GM19351 (cell line): ENCODE measurements around the gene TPSD1.
A peak's percentile ranks its signal among the peaks of the same experiment; 100 is the strongest.
"Not testable (repeated sequence)": the region's sequence is repeated elsewhere in the genome, so short reads cannot be mapped to it uniquely, and the experiment has no call there.

Experiments used
- ATAC-seq: cut with Tn5 transposase; IDR thresholded peaks from one replicate; pipeline ENCODE4 v1.9.1; 2021; ENCODE audit warnings: mild to moderate bottlenecking, moderate library complexity; ENCODE audit not compliant: unreplicated experiment

The TPSD1 gene

DNA sequence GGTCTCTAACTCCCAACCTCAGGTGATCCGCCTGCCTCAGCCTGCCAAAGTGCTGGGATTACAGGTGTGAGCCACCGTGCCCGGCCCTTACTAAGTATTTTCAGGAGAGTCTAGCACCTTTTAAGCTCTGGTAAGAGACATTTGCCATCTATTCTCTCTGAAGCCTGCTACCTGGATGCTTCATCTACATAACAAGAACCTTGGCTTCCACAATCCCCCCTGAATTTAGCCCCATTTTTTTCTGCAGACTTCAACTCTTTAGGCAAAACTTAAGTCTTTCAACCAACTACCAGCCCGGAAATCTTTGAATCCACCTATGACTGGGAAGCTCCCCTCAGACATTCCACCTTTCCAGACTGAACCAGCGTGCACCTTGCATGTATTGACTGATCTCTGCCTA, 39.6 kb downstream of the TPSD1 start:
- ATAC-seq, result no peak

GRCh38 chr16:1296688-1297017, 40.8 kb downstream of the TPSD1 start:
- ATAC-seq, result not testable (repeated sequence)

DNA sequence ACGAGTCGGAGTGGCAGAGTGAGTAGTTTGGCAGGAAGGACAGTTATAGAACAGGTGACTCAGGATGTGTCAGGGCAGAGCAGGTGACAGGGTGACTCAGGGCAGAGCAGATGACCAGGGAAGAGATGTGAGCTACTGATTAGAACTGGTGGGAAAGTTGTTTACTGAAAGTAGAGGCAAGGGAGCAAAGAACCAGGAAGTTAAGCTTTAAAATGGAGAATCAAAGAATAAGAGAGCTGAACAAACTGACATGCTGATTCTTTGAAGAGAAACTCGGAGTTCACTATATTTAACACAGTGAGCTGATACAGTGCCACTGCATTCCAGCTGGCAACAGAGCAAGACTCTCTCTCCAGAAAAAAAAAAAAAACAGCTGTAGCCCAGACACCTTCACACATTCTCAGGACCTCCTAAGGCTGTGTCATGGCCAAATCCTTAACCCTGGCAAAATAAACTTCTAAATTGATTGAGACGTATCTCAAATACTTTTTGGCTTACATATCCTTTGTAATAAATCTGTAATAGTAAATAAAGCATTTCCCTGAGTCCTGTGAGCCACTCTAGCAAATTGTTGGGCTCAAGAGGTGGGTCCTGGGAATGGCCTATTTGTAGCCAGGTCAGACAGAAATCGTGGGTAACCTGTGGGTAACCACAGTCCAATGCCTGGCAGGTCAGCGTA, 41.3 kb downstream of the TPSD1 start:
- no peak for ATAC-seq

- ATAC-seq, result no peak
These were observed 42.5 kb downstream of the TPSD1 start for GRCh38 chr16:1298406-1298805.

- no peak for ATAC-seq
These were observed 43.4 kb downstream of the TPSD1 start for GRCh38 chr16:1299012-1299867.

DNA sequence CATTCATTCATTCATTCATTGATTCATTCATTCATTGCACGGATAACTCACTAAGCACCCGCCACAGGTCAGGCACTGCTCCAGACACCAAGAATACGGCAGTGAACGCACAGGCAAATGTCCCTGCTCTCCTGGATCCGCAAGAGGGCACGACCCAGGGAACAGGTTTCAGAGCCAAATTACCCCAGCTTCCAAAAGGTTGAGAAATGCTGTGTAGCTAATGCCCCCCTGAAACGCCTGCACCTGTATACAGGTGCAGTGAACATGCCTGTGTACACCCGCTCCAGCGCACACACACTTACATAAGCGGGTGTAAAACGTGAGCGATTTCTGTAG, 44.0 kb downstream of the TPSD1 start:
- ATAC-seq, result no peak

- no peak for ATAC-seq
These were observed 45.0 kb downstream of the TPSD1 start for GRCh38 chr16:1300664-1301476.

DNA sequence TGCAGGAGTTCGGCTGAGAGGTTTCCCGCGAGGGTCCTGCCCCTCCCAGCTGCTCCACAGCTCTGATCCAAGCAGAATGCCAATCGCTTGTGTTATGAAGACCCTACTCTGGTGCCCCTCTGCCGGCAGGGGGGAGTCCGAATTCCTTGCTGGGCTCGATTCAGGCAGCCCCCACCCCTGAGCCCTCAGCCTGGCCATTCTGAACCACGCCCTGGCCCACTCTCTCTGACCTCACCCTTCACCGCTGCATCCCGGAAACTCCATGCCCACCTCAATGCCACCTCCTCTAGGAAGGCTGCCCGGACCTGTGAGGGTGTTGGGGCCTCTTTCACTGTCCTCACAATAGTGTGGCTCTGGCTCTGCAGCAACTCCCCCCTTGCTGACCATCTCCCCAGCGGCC, 45.7 kb downstream of the TPSD1 start:
- ATAC-seq, result no peak

DNA sequence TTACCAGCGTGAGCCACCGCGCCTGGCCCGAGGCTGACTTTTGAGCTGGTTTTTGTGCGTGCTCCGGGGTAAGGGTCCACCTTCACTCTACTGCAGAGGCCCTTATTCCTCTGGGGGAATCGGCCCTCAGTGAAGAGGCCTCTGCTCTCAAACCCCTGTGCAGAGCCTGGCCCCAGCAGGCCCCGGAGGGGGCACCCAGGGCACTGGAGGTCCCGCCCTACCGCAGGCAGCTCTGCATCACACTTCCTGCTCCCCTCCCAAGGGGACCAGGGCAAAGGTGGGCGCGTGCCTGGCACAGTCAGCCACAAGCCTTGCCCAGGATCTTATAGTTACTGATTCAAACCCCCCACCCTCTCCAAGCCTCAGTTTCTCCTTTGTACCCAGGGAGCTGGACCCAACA, 50.0 kb downstream of the TPSD1 start:
- no peak for ATAC-seq

GRCh38 chr16:1306334-1306733, 50.5 kb downstream of the TPSD1 start:
- ATAC-seq, result no peak

DNA sequence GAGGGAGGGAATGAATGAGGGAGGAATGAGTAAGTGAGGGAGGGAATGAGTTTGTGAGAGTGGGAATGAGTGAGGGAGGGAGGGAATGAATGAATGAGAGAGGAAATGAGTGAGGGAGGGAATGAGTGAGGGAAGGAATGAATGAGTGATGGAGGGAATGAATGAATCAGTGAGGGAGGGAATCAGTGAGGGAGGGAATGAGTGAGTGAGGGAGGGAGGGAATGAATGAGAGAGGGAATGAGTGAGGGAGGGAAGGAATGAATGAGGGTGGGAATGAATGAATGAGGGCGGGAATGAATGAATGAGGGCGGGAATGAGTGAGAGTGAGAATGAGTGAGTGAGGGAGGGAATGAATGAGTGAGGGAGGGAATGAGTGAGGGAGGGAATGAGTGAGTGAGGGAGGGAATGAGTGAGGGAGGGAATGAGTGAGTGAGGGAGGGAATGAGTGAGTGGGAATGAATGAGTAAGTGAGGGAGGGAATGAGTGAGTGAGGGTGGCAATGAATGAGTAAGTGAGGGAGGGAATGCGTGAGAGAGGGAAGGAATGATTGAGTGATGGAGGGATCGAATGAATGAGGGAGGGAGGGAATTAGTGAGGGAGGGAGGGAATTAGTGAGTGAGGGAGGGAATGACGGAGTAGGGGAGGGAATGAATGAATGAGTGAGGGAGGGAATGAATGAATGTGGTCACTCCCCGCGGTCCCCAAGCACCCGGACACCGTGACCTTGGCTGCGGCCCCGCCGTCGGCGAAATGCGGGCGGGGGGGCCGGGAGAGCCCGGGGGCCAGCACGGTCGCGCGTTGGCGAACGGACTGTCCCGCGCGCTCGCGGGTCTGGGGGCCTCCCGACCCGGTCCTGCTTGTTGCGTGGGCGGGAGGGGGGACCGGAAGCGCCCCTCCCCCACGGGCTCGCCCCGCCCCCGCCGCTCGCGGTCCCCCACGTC, 52.4 kb downstream of the TPSD1 start:
- peak; percentile 17 for ATAC-seq
